ENCODE data around the gene ARHGAP35.

DNA sequence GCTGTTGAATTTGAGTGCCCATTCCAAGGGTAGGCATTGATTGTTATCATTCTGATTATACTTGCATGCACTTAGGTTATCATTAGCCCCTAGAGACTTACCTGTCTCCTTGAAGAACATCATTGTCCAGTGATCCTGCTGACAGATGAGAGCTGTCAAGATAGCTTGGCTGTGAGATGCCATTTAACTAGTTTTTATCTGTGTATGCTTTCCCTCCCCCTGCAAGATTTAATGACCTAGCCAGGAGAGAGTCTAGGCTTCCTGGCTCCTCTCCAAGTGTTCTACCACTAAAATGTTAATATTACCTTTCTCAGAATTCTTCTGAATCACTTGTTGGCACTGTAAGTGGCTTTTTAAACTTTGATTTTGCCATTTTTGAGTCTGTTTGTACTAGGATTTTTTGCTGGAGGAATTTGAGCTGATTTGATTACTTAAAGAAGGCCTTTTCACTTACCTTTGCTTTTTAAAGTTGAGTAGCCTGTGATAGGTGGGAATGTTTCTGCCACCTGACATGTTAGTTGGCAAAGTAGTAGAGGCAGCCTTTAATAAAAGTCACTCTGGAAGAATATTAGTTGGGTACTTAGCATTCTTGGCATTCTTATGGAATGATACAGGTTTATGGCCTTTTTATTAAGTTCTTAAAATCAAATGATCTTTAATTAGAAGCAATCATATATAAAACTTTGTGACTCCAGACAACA, 41.1 kb downstream of the ARHGAP35 start:
- TF ChIP-seq CTCF (IDR thresholded peaks at IDR 0.05 in 8 of 11, conservative IDR thresholded peaks at IDR 0.05 in 3 of 11) (no peak), POLR2A (IDR thresholded peaks at IDR 0.05) (no peak), POLR2AphosphoS5 (IDR thresholded peaks at IDR 0.05) (no peak)
